Activated CD8-positive, alpha-beta memory T cell treated with anti-CD3 and anti-CD28 coated beads, Interleukin-2, amount 50 U/mL, for 1 hour (primary cell): ENCODE data around the gene MRPS5.
"Not testable (repeated sequence)": the region's sequence is repeated elsewhere in the genome, so short reads cannot be mapped to it uniquely, and the experiment has no call there.

Source experiments
- DNase-seq: peaks from one replicate; pipeline ENCODE4 v3.0.0-alpha.2; 2020; ENCODE audit errors: extremely low read depth

The MRPS5 gene

GRCh38 chr2:95047629-95048510 is 73.7 kb downstream of the MRPS5 start:
- DNase-seq: no peak

DNA sequence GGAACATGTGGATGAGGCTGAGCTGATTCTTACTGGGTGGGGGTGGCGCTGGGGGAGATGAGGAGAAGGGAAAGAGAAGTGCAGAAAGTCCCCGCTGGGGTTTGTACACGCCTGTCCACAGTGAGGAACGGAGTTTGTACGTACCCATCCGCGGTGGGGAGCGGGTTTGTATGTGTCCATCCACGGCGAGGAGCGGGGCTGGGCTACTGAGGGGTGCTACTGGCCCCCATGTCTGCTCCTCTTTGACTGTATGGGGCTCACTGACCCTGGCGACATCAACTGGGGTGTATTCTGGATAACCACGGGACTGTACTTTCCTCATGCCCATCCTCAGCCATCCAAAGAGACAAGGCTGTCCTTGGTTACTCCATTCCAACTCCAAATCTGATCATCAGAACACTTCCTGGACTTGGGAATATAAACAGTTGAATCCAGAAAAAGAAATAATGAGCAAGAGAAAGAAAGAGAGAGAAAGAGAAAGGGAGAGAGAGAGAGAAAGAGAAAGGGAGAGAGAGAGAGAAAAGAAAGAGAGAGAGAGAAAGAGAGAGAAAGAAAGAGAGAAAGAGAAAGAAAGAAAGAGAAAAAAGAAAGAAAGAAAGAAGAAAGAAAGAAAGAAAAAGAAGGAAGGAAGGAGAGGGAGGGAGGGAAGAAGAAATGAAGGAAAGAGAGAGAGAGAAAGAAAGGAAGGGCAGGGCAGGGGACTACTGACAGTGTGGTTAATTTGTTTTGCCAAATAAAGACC is 75.1 kb downstream of the MRPS5 start:
- DNase-seq: no peak

DNA sequence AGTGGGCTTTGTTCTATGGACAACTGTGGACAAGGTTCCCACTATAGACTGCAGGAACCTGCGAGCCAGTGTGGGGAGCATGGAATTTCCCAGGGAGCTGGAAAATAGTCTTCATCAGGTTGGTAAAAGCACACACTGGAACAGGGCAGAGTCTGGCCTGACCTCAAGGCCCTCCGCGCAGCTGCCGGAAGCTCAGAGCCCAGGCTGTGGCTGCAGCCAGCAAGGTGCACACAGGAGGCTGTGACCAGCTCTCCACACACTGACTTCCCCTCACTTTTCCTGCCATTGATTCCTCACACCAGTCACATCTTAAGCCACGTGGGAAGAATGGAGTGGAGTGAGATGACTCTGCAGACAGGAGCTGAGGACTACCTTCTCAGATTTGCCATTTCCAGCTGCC is 77.0 kb downstream of the MRPS5 start:
- DNase-seq: no peak

- DNase-seq: no peak
Measured at GRCh38 chr2:95043300-95044093, 78.1 kb downstream of the MRPS5 start.

DNA sequence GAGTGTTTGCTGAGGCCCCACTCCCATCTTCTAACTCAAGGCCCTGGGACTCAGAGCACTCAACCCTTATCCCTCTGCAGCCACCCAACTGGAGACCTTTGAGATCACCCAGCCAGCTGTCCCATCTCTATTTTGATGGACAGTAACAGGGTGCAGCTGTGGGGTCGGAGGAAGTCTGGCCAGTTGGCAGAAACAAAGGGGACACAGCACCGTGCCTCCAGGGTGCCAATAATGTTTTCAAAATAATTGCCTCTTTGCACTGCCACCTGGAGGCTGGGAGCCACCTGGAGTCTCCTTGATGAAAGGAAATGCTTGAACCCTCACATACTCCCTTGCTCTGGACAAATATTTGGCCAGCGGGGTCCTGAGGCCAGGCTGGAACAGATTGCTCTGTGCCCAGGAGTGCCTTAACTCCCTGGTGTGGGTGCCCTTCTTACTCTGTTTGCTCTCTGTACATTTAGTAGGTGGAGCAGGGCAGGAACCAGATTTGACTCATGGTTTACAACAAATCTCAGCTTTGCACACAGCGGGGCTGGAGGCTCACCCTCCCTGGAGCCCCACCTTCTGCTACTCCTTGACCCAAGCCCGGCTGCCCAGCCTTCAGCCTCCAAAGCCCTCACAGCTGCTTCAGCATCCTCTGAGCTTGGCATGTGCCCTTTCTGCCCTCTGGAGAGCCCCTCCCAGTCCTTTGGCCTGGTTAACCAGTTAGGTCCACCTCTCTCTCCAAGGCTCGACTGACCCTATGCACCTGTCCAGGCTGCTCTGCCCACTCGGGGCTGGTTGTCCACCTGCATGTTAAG is 78.9 kb downstream of the MRPS5 start:
- DNase-seq: no peak

DNA sequence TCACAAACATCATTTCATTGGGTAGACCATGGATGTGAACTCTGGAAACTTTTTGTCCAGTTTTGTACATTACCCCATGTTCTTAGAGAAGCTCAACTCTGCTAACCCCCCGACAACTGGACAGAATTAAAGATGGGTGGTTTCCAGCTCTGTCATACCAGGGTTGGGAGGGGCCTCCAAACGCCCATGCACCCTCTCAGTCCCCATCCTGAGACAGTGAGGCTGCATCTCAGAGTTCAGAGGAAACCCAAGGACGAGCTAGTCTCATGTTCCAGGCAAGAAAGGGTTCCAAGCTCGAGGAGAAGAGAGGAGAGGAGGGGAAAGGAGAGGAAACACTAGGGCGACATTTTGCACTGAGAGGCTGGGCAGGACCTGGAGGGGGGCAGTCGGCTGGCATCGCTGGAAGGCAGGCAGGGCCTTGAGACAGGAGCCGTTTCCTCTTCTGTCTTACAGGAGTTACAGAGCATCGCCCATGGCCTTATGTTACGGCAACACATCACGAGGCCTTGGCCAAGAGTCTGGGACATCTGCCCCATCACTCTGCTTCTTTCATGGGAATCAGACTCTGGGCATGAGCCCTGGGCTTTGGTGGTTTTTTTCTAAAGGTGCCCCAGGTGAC is 79.7 kb downstream of the MRPS5 start:
- DNase-seq: no peak

GRCh38 chr2:95041060-95041823 is 80.4 kb downstream of the MRPS5 start:
- no peak for DNase-seq

DNA sequence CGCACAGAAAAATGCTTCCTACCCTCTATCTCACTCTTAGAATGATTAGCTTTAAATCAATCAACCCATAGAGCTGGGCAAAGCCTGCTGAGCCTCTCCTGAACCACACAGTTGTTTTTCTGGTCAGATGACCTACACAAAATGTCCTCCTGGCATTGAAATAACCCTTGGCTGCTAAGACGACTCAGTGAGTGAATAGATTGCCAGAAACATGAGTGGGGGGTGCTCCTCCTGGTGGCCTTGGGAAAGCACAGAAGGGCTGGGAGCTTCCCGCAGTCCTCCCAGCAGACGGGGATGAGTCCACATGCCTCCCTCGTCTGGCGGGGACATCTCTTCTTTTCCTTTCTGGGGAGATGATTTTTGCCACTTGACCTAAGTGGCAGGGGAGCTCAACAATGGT is 81.2 kb downstream of the MRPS5 start:
- DNase-seq: no peak

GRCh38 chr2:95039978-95040377 is 81.6 kb downstream of the MRPS5 start:
- DNase-seq: no peak

- no peak for DNase-seq
Measured at GRCh38 chr2:95039363-95039762, 82.2 kb downstream of the MRPS5 start.

- DNase-seq: no peak
Measured at GRCh38 chr2:95038635-95039298, 82.8 kb downstream of the MRPS5 start.

DNA sequence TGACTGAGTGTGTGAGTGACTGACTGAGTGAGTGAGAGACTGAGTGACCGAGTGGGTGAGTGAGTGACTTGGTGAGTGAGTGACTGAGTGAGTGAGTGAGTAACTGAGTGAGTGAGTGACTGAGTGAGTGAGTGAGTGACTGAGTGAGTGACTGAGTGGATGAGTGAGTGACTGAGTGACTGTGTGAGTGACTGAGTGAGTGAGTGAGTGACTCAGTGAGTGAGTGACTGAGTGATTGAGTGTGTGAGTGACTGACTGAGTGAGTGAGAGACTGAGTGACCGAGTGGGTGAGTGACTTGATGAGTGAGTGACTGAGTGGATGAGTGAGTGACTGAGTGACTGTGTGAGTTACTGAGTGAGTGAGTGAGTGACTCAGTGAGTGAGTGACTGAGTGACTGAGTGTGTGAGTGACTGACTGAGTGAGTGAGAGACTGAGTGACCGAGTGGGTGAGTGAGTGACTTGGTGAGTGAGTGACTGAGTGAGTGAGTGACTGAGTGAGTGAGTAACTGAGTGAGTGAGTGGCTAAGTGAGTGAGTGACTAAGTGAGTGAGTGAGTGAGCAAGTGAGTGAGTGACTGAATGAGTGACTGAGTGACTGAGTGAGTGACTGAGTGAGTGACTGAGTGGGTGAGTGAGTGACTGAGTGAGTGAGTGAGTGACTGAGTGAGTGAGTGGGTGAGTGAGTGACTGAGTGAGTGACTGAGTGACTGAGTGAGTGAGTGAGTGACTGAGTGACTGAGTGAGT is 83.6 kb downstream of the MRPS5 start:
- not testable (repeated sequence) for DNase-seq

DNA sequence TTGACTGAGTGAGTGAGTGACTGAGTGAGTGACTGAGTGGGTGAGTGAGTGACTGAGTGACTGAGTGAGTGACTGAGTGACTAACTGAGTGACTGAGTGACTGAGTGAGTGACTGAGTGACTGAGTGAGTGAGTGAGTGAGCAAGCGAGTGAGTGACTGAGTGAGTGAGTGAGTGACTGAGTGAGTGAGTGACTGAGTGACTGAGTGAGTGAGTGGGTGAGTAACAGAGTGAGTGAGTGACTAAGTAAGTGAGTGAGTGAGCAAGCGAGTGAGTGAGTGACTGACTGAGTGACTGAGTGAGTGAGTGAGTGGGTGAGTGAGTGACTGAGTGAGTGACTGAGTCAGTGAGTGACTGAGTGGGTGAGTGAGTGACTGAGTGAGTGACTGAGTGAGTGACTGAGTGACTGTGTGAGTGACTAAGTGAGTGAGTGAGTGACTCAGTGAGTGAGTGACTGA is 84.2 kb downstream of the MRPS5 start:
- no peak for DNase-seq

GRCh38 chr2:95036596-95037383 is 84.8 kb downstream of the MRPS5 start:
- no peak for DNase-seq
